ENCODE results near the gene MAP3K6.

- no peak for TF ChIP-seq RAD21 (IDR thresholded peaks at IDR 0.05; ENCODE audit: low read depth)
- TF ChIP-seq FOXM1 (IDR thresholded peaks at IDR 0.05; ENCODE audit: borderline replicate concordance, low read depth), result no peak
- no peak for TF ChIP-seq TCF12 (IDR thresholded peaks at IDR 0.05; ENCODE audit: low read depth)
- TF ChIP-seq TAF1 (IDR thresholded peaks at IDR 0.05; ENCODE audit: low read depth), result no peak
- no peak for TF ChIP-seq YY1 (IDR thresholded peaks at IDR 0.05; ENCODE audit: low read depth)
- TF ChIP-seq NFIC (IDR thresholded peaks at IDR 0.05), result no peak
- no peak for TF ChIP-seq TEAD4 (IDR thresholded peaks at IDR 0.05)
- TF ChIP-seq EP300 (IDR thresholded peaks at IDR 0.05; ENCODE audit: borderline replicate concordance), result no peak
- TF ChIP-seq REST (IDR thresholded peaks at IDR 0.05; ENCODE audit: low read depth), result no peak
- no peak for TF ChIP-seq USF1 (IDR thresholded peaks at IDR 0.05)
- TF ChIP-seq CREB1 (IDR thresholded peaks at IDR 0.05; ENCODE audit: low read depth), result no peak
- TF ChIP-seq CEBPB (IDR thresholded peaks at IDR 0.05), result no peak
Observed at GRCh38 chr1:27336756-27337155, 30.0 kb downstream of the MAP3K6 start.

Measured in Ishikawa (cell line).